RWPE2 (cell line): ENCODE results near the gene PTPRD.

Experiments used
- ATAC-seq: fragments of 200-7000 bp; cut with Tn5 transposase; 3 replicates; pipeline ENCODE4 v1.9.1; 2021; ENCODE audit warnings: low read depth
- DNase-seq: peaks from one replicate; pipeline ENCODE4 v3.0.0-alpha.2; 2020; ENCODE audit warnings: low spot score
- H3K27ac ChIP-seq: fragments of 450-650 bp; 2 replicates; pipeline ENCODE4 v1.5.1; 2017; ENCODE audit warnings: mild to moderate bottlenecking; ENCODE audit not compliant: poor library complexity, severe bottlenecking
- H3K27me3 ChIP-seq: fragments of 250-450 bp; sonication (Bioruptor Pico); 2 replicates; pipeline ENCODE4 v1.5.1; 2021; ENCODE audit warnings: mild to moderate bottlenecking, moderate library complexity; ENCODE audit not compliant: insufficient read depth, poor library complexity, severe bottlenecking
- H3K36me3 ChIP-seq: fragments of 250-450 bp; sonication (Bioruptor Pico); 2 replicates; pipeline ENCODE4 v1.5.1; 2020; ENCODE audit warnings: low read depth, mild to moderate bottlenecking, moderate library complexity
- H3K4me1 ChIP-seq: fragments of 250-450 bp; sonication (Bioruptor Pico); 2 replicates; pipeline ENCODE4 v1.5.1; 2021; ENCODE audit warnings: mild to moderate bottlenecking, moderate library complexity; ENCODE audit not compliant: insufficient read depth, poor library complexity, severe bottlenecking
- H3K4me3 ChIP-seq: fragments of 250-450 bp; sonication (Bioruptor Pico); 2 replicates; pipeline ENCODE4 v1.5.1; 2021; ENCODE audit warnings: mild to moderate bottlenecking, moderate library complexity; ENCODE audit not compliant: severe bottlenecking
- H3K9me3 ChIP-seq: fragments of 250-450 bp; sonication (Bioruptor Pico); 2 replicates; pipeline ENCODE4 v1.5.1; 2021; ENCODE audit warnings: mild to moderate bottlenecking, moderate library complexity; ENCODE audit not compliant: severe bottlenecking
- TF ChIP-seq, protein P1 (sequence below): fragments of 450-650 bp; IDR thresholded peaks from one replicate; pipeline ENCODE4 v1.5.1; 2017; ENCODE audit warnings: mild to moderate bottlenecking, moderate library complexity; ENCODE audit not compliant: poor library complexity, severe bottlenecking

The PTPRD gene

DNA sequence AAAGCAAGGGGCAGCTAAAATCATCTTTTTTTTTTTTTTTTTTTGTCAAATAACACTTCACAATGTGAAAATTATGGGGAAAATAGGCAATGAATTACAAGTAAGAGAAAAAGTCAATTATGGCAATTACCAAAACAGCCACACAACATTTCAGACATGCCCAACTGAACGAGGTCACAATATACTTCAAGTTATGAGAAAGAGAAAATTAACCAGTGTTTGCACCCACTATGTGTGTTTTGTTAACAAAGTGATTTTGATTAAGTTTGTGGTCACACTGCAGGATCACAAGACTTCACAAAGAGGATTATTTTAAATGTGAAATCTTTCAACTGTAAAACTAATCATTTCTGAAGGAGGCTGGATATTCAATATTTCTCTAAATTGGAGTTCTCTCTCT lies 1780.4 kb downstream of the PTPRD start:
- H3K4me3 ChIP-seq: no peak overlapping the region
- DNase-seq (no peak), ATAC-seq (no peak)
- no peaks in the 10 kb centered on the region for H3K27me3 ChIP-seq
- H3K9me3 ChIP-seq: no peaks in the 10 kb centered on the region
- TF ChIP-seq, protein P1, sequence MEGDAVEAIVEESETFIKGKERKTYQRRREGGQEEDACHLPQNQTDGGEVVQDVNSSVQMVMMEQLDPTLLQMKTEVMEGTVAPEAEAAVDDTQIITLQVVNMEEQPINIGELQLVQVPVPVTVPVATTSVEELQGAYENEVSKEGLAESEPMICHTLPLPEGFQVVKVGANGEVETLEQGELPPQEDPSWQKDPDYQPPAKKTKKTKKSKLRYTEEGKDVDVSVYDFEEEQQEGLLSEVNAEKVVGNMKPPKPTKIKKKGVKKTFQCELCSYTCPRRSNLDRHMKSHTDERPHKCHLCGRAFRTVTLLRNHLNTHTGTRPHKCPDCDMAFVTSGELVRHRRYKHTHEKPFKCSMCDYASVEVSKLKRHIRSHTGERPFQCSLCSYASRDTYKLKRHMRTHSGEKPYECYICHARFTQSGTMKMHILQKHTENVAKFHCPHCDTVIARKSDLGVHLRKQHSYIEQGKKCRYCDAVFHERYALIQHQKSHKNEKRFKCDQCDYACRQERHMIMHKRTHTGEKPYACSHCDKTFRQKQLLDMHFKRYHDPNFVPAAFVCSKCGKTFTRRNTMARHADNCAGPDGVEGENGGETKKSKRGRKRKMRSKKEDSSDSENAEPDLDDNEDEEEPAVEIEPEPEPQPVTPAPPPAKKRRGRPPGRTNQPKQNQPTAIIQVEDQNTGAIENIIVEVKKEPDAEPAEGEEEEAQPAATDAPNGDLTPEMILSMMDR: no peak
- H3K36me3 ChIP-seq: no peaks in the 10 kb centered on the region
- H3K27ac ChIP-seq: no peak overlapping the region
- H3K4me1 ChIP-seq: no peaks in the 10 kb centered on the region

DNA sequence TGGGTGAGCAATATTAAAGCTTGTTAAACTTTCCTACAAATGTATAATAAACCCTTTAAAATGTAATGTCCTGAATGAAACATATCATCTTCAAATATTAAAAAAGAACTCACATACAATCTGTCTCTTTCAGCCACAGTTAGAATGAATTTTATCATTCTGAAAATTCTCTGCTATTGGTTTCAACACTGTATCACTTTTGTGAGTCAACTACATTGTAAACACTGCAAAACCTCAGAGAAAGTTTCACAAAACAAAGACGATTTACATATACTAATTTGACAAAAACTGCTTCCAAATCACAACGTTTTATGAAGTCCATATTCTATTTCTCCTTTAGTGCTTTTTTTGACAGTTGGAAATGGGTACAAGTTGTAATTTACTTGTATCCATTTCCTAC lies 1781.2 kb downstream of the PTPRD start:
- Histone ChIP-seq H3K4me1 (no peaks in the 10 kb centered on the region), H3K27ac (no peak overlapping the region), H3K9me3 (no peaks in the 10 kb centered on the region), H3K27me3 (no peaks in the 10 kb centered on the region), H3K4me3 (no peak overlapping the region), H3K36me3 (no peaks in the 10 kb centered on the region)
- TF ChIP-seq, protein P1: no peak
- ATAC-seq (no peak), DNase-seq (no peak)

DNA sequence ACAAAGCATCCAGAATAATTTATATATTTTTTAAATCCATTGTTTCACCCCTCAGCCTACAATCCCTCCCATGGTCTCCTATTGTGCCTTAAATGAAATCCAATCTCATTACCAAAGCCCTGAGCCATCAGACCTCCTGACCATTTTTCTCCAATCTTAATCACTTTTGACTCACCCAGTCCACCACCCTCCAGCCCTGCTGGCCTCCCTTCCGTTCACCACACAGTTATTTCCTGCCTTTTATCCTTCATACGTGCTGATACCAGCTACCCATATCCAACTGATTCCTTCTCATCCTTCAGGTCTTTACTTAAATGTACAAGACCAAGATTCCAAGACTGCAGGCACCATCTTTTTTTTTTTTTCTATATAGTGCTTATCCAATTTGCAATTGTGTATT lies 1786.5 kb downstream of the PTPRD start:
- Histone ChIP-seq H3K36me3 (no peaks in the 10 kb centered on the region), H3K27me3 (no peaks in the 10 kb centered on the region), H3K4me1 (no peaks in the 10 kb centered on the region), H3K9me3 (no peaks in the 10 kb centered on the region), H3K27ac (no peak overlapping the region), H3K4me3 (no peak overlapping the region)
- ATAC-seq: no peak
- no peak for DNase-seq
- TF ChIP-seq, protein P1: no peak

DNA sequence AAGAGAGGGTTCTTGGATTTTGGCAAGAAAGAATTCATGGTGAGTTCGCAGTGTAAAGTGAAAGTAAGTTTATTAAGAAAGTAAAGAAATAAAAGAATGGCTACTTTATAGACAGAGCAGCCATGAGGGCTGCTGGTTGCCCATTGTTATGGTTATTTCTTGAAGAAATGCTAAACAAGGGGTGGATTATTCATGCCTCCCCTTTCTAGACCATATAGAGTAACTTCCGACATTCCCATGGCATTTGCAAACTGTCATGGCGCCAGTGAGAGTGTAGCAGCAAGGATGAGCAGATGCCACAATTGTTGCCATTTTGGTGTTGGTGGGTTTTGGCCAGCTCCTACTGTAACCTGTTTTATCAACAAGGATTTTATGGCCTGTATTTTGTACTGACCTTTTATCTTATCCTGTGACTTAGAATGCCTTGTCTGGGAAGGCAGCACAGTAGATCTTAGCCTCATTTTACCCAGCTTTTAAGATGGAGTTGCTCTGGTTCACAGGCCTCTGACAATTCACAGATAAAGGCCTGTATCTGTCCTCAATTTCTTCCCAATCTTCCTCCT lies 1787.1 kb downstream of the PTPRD start:
- Histone ChIP-seq H3K27me3 (no peaks in the 10 kb centered on the region), H3K27ac (no peak overlapping the region), H3K9me3 (no peaks in the 10 kb centered on the region), H3K4me1 (no peaks in the 10 kb centered on the region), H3K36me3 (no peaks in the 10 kb centered on the region), H3K4me3 (no peak overlapping the region)
- no peak for ATAC-seq
- no peak for DNase-seq
- TF ChIP-seq, protein P1: no peak

DNA sequence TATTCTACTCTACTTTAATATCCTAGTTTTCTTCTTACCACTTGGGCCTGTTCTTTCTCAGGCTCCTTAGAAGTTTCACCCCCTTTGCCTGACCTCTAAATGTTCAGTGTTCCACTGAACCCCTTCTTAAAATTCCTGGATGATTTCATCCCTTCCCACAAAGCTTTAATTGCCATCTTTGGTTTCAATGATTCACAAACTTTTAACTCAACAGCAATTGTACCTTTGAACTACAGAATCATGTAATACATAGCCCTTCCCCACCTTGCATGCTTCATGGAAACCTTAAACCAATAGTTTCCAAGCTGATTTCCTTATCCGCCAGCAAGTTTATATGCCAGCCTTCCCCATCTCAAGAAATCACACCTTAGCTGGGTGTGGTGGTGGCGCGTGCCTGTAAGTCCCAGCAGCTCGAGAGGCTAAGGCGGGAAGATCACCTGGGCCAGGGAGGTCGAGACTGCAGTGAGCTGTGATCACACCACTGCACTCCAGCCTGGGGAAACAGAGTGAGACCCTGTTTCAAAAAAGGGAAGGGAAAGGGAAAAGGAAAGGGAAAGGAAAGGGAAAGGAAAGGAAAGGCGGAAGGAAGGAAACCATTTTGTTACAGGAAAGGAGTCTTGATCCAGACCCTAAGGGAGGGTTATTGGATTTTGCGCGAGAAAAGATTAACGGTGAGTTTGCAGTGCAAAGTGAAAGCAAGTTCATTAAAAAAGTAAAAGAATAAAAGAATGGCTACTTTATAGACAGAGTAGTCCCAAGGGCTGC lies 1789.5 kb downstream of the PTPRD start:
- ATAC-seq: no peak
- no peak for DNase-seq
- Histone ChIP-seq H3K27ac (no peak overlapping the region), H3K9me3 (no peaks in the 10 kb centered on the region), H3K4me3 (no peak overlapping the region), H3K27me3 (no peaks in the 10 kb centered on the region), H3K4me1 (no peaks in the 10 kb centered on the region), H3K36me3 (no peaks in the 10 kb centered on the region)
- TF ChIP-seq, protein P1: no peak
